CD4-positive, alpha-beta T cell treated with Interleukin-4 for 4 hours (primary cell): ENCODE results near the gene COASY.
A peak's percentile ranks its signal among the peaks of the same experiment; 100 is the strongest.
"Not testable (repeated sequence)": the region's sequence is repeated elsewhere in the genome, so short reads cannot be mapped to it uniquely, and the experiment has no call there.

Experiments used
- DNase-seq: peaks from one replicate; pipeline ENCODE4 v3.0.0-alpha.2; 2020

COASY gene

DNA sequence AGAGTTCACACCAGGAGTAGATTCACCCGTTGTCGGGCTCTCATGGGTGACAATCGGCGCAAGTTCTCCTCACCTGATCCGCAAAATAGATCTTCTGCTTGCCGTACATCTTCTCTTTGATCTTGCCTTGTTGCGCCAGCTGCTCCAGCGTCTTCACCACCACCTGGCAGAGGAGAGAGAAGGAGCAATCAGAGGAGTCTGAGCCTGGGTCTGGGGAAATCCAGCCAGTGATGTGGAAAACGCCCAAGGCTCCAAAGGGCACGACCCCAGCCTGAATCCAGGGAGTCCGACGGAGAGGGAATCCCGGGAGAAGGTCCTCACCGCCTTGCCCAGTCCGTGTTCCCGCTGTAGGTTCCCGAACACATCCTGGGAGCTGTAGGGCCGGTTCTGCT is 15.2 kb downstream of the COASY start:
- DNase-seq, result no peak

GRCh38 chr17:42577532-42578281 is 15.8 kb downstream of the COASY start, which contains the start of gene PSMC3IP:
Gene PSMC3IP, minus strand, starts transcription at chr17:42577729. Its CDS starts 43 bp downstream, at chr17:42577686.
- DNase-seq, result peak; percentile 91

DNA sequence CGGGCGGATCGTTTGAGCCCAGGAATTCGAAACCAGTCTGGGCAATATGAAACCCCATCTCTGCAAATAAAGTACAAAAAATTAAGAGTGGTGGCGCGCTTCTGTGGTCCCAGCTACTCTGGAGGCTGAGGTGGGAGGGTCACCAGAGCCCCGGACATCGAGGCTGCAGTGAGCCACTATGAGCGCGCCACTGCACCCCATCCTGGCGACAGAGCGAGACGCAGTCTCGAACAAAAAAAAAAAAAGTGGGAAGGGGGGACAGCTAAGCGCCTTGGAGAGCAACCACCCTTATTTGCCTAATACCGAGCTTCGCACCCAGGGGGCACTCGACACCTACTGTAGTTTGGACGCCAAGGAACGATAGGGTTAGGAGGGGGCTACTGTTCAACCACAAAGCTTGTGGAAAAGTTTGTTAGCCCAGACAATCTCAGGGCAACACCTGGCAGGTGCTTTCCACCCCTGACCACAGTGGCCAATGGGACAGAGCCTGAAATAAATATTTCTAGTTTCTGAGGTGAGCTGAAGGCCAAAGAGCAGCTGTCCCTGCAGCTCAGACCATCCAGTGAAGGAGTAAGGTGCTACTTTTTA is 16.4 kb downstream of the COASY start:
- peak; percentile 65 for DNase-seq

GRCh38 chr17:42579794-42580551 is 18.0 kb downstream of the COASY start:
- no peak for DNase-seq

DNA sequence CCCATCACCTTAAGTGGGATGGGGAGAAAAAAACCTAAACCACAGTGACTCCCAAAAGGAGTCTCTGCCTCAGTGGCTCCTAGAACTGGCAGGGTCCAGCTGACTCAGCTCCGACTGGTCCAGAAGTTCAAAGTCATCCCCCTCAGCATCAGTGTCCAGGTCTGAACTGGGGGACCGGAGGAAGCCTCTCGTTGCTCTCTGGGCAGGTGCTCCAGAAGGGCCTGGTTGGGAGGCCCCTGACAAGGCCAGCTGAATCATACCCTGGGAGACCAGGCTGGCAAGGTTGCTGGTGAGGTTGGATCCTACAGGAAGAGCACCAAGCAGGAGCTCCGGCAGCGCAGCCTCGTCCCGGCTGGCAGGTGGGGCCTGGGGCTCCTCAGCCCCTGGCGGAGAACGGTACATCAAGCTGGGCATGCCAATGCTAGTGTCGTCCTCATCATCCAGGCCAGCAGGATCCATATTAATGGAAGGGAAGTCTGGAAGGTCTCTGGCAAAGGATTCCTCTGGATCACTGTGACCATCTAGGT is 19.9 kb downstream of the COASY start:
- no peak for DNase-seq

DNA sequence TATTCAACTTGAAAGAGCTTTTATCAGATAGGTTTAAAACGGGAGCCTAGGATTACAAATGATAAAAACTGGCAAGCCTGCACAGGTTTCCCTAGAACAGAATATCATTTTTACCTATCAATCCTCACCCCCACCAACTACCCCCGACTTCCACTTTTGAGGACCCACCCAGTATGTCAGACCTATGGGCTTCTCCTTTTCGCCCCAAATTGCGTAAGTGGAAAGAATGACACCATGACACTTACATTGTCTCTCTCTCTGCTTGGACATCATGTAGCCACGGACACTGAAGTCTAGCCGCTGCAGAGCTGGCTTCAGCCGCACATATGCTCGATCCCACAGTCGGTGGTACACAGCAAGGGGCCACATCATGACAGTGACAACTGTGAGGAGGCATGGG is 22.9 kb downstream of the COASY start:
- DNase-seq, result no peak

GRCh38 chr17:42585353-42585752 is 23.4 kb downstream of the COASY start:
- no peak for DNase-seq

DNA sequence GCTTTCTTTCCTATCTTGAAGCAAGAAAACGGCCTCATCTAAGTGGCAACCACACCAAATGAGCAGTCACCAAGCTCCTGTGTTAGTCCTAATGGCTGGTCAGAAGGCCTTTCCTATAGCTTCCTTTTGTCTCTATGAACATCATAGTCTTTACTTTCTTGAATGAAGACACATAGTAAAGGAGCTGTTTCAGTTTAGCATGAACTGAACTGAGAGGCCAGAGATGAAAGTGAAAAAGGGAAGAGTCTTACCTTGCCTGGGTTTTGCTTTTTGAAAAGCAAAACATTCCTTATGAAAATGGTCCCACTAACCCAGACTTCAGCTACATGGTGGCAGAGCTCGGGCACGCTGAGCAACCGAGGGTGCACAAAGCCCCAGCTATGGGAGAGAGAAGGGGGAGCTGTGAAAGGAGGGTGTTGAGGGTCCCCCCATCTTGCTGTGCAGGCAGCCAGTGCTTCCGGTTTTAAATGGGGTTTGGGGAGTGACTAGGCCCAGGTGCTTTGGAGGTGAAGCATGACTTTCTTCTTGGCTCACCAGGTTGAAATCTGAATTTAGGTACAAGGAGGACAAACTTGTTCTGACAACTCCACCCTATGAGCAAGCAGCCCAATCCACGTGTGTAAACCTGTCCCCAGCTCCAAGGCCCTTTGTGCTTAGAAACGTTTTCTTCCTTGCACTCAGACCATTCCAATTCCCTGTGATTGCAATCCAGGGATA is 24.7 kb downstream of the COASY start:
- DNase-seq, result no peak

- DNase-seq, result no peak
These were observed 28.9 kb downstream of the COASY start for GRCh38 chr17:42590886-42591285.

DNA sequence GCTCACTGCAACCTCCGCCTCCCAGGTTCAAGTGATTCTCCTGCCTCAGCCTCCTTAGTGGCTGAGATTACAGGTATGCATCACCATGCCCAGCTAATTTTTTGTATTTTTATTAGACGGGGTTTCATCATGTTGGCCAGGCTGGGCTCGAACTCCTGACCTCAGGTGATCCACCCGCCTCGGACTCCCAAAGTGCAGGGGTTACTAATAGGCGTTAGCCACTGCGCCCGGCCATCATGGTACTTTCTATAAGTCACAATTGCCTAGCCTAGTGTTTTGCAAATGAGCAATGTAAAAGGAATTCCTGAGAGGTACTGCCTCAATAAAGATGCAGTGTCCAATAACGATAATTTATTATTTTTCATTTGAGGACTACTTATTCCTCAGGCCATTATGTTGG is 29.5 kb downstream of the COASY start:
- DNase-seq, result no peak

GRCh38 chr17:42596386-42596785 is 34.4 kb downstream of the COASY start:
- no peak for DNase-seq

GRCh38 chr17:42598905-42599304 is 37.0 kb downstream of the COASY start:
- DNase-seq, result no peak

DNA sequence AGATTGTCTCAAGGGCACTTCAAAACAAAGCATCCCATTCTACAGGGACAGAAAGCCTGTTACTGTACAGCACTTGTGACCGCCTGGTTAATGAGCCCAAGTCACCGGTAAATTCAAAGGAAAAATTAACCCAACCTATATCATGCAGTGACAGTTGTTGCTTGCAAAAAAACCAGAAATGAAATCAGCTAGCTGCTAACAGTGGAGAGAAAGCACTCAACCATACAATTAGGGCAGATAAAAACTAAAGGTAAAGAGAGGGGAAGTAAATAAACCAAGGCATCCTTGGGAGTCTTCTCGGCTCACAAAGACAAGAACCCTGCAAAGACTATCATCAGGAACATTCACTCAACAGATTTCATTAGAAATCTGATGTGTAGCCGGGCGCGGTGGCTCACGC is 41.4 kb downstream of the COASY start:
- DNase-seq, result no peak

GRCh38 chr17:42607769-42608168 is 45.8 kb downstream of the COASY start:
- DNase-seq, result no peak

GRCh38 chr17:42608305-42609181 is 46.6 kb downstream of the COASY start:
- peak; percentile 14 for DNase-seq

GRCh38 chr17:42609182-42609813 is 47.4 kb downstream of the COASY start, which contains the start of the genes RETREG3 and TUBG1:
Gene RETREG3, minus strand, starts transcription at chr17:42609374. Its CDS starts 50 bp downstream, at chr17:42609324.
Gene TUBG1, plus strand, starts transcription at chr17:42609683. Its CDS starts 55 bp downstream, at chr17:42609738.
- DNase-seq, result peak; percentile 99

- not testable (repeated sequence) for DNase-seq
These were observed 48.2 kb downstream of the COASY start for GRCh38 chr17:42609814-42610801.

DNA sequence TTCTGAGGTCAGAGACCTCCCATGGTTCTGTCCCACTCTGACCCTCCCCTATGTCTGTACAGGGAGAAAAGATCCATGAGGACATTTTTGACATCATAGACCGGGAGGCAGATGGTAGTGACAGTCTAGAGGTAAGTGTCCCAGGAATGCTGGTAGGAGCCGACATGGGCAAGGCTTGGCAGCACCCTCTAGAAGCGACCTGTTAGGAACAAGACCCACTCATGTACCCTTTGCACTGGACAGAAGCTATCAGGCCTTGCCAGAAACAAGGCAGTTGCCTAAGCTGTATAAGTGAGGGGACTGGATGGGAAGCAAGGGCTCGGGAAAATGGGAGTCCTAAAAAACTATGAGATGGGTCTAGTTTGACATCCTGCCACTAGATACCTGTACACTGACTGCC is 50.1 kb downstream of the COASY start:
- no peak for DNase-seq

DNA sequence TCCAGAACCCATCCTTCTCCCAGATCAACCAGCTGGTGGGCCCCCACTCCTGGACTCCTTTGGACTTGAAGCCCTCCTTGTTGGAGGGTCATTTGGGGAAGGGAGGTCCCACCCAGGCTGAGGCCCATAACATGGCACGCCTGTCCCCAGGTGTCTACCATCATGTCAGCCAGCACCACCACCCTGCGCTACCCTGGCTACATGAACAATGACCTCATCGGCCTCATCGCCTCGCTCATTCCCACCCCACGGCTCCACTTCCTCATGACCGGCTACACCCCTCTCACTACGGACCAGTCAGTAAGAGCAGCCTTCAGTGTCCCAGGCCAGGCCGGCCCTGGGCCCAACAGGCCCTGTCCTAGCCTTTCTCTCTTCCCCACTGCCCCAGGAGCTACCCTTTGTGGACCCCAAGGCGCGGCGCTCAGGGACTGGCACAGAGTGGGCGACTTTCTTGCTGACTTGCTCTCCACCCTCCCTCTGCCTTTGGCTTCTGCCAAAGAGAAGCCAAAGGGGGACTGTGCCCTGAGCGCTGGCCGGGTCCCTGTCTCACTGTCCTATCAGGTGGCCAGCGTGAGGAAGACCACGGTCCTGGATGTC is 51.8 kb downstream of the COASY start:
- DNase-seq, result no peak
